LNCAP (cell line): ENCODE measurements around the gene ATP2A3.

ENCODE experiments used
- CTCF ChIP-seq: fragments of 450-650 bp; IDR thresholded peaks from 2 replicates; pipeline ENCODE4 v1.5.1; 2017; ENCODE audit warnings: mild to moderate bottlenecking

ATP2A3 gene

GRCh38 chr17:3910420-3911270 lies 53.6 kb downstream of the ATP2A3 start:
- TF ChIP-seq CTCF: no peak

GRCh38 chr17:3909257-3909656 lies 55.0 kb downstream of the ATP2A3 start:
- no peak for TF ChIP-seq CTCF

GRCh38 chr17:3907483-3908216 lies 56.6 kb downstream of the ATP2A3 start:
- TF ChIP-seq CTCF: peak; percentile 14; the same call in 1 of the 2 replicates

DNA sequence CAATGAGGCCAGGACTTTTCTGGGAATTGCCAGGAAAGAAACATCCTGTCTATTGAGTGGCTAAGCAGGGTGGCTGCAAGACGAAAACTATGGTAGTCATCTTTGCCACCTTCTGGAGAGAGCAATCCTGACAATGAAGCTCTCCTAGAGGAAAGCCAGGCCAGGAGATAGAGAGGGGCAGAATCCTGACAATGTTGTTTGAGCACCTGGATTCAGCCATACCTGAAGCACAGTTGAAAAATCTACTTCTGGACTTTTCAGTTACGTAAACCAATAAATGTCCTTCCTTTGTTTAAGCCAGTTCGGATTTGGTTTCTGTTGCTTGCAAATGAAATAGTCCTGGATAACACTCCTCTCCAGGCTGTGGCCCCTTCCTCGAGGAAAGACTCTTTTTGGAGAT lies 57.4 kb downstream of the ATP2A3 start:
- no peak for TF ChIP-seq CTCF

DNA sequence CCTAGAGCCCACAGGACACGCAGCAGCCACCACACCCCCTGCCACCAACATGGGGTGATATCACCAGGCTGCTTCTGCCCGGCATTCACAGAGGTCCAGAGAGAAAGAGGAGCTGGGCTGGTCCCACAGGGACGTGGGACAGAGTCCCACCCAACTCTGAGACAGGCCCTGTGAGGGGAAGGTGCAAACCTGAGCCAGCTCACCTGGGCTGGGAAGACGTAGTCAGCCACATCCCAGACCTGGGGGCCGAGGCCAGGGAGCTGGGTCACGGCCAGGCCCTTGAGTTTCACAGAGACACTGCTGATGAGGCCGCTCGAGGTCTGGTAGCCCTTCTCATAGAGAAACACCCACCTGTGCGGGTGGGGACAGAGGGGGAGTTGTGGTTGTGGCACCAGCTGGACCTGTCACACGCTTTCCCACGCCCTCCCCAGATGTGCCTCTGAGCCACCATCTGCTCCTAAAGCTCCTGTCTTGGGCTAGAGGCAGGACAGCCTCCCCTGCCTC lies 59.2 kb downstream of the ATP2A3 start:
- TF ChIP-seq CTCF: no peak

- TF ChIP-seq CTCF: no peak
These were observed 59.7 kb downstream of the ATP2A3 start for GRCh38 chr17:3904501-3904900.

DNA sequence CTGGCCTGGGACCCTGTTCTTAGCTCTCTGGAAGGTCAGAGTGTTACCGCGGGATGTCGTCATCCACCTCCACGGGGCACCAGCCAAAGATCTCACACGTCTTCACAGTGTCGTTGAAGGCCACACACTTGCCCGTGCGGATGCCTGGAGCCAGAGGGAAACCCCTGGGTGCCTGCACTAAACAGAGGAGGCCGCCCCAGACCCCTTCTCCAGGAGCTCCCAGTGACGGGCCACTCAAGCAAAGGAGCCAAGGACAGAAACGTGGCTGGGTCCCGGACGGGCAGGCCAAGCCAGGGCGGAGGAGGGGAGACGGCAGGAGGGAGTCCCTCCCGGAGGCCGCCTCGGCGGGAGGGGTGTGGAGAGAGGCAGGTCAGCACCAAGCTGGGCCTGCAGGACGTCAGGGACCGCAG lies 60.4 kb downstream of the ATP2A3 start:
- TF ChIP-seq CTCF: no peak
